HCT116 (cell line): Measurements from ENCODE around the gene SELENBP1. TPM values are rescaled to one million over a fixed set of nuclear protein-coding genes. Genes with fewer than 3 reads are reported as not detected.

Experiments used
- ATAC-seq: fragments of 200-7000 bp; cut with Tn5 transposase; 2 replicates; pipeline ENCODE4 v1.9.1; 2020; ENCODE audit warnings: mild to moderate bottlenecking, moderate library complexity
- BruUV-seq: library from RNA; stranded (reverse); fragments of 400-500 nt; replicated peaks from 2 replicates; lab custom pipeline; 2021; lab: Mats Ljungman, UMichigan
- CTCF ChIA-PET: fragments of 300-600 bp; sonication (Branson Sonifier 250); formaldehyde crosslinking; loops from one replicate; lab custom pipeline; 2021; ENCODE audit warnings: antibody characterized with exemption; lab: Charles Lee
- POLR2A ChIA-PET: fragments of 300-600, 350-600 bp; sonication (Branson Sonifier 250); formaldehyde crosslinking; loops from one replicate; lab custom pipeline; 2021; ENCODE audit warnings: antibody characterized with exemption; lab: Charles Lee
- RAD21 ChIA-PET, 2 experiments: fragments of 300-600 bp; sonication (Branson Sonifier 250); formaldehyde crosslinking; loops; one replicate each; lab custom pipeline; 2023; ENCODE audit warnings: low total read pairs in 2 of 2; ENCODE audit not compliant: uncharacterized antibody in 2 of 2, unreplicated experiment in 2 of 2, low non-redundant PET in 1 of 2; lab: Charles Lee
- DNase-seq: peaks from one replicate; pipeline ENCODE4 v3.0.0-alpha.2; 2010; ENCODE audit warnings: low read depth, low spot score
- H2AFZ ChIP-seq: fragments of 200-600 bp; shearing (Covaris generic), sonication (generic); 2 replicates; pipeline ENCODE4 v1.6.1; 2017; ENCODE audit warnings: low read depth, mixed run types, mixed read lengths, antibody characterized with exemption, low read length; ENCODE audit not compliant: poor library complexity, severe bottlenecking
- H3K27ac ChIP-seq: 2 replicates; pipeline ENCODE4 v1.5.1; 2012; ENCODE audit warnings: low read depth, low read length
- H3K27me3 ChIP-seq: fragments of 200-600 bp; sonication (generic); 2 replicates; pipeline ENCODE4 v1.6.1; 2016; ENCODE audit warnings: mixed run types, low read length, mixed read lengths; ENCODE audit not compliant: insufficient read depth
- H3K36me3 ChIP-seq, 2 experiments: fragments of 200-500 bp in 1 of 2; fragments of 200-600 bp in 1 of 2; sonication (Bioruptor generic) in 1 of 2; sonication (generic) in 1 of 2; 2 replicates each; pipeline versions ENCODE4 v1.5.1 to v1.6.1; 2014 to 2016; ENCODE audit warnings: low read length in 2 of 2, inconsistent platforms in 1 of 2, mixed read lengths in 1 of 2, mixed run types in 1 of 2; ENCODE audit not compliant: insufficient read depth in 2 of 2, control insufficient read depth in 1 of 2
- H3K4me1 ChIP-seq, 2 experiments: fragments of 200-600 bp in 1 of 2; sonication (generic) in 1 of 2; 2 replicates each; pipeline versions ENCODE4 v1.5.1 to v1.6.1; 2012 to 2017; ENCODE audit warnings: low read length in 2 of 2, inconsistent platforms in 1 of 2, mild to moderate bottlenecking in 1 of 2, mixed read lengths in 1 of 2, mixed run types in 1 of 2, moderate library complexity in 1 of 2; ENCODE audit not compliant: insufficient read depth in 2 of 2, control insufficient read depth in 1 of 2
- H3K4me2 ChIP-seq: fragments of 200-600 bp; sonication (generic); 2 replicates; pipeline ENCODE4 v1.6.1; 2017; ENCODE audit warnings: mixed run types, low read length, mixed read lengths
- H3K4me3 ChIP-seq, 2 experiments: fragments of 200-600 bp in 1 of 2; sonication (generic) in 1 of 2; replicated peaks in 1 of 2; 2 replicates each; pipeline ENCODE4 v1.5.1; 2011 to 2016; ENCODE audit warnings: low read length in 2 of 2, control low read depth in 1 of 2, low read depth in 1 of 2, mild to moderate bottlenecking in 1 of 2, mixed read lengths in 1 of 2, mixed run types in 1 of 2
- H3K79me2 ChIP-seq: fragments of 200-600 bp; sonication (generic); 2 replicates; pipeline ENCODE4 v1.6.1; 2017; ENCODE audit warnings: mild to moderate bottlenecking, mixed run types, low read length, moderate library complexity, mixed read lengths; ENCODE audit not compliant: insufficient read depth
- H3K9ac ChIP-seq: fragments of 200-600 bp; sonication (generic); 2 replicates; pipeline ENCODE4 v1.6.1; 2016; ENCODE audit warnings: low read length, mixed read lengths
- H3K9me2 ChIP-seq: fragments of 200-600 bp; sonication (generic), shearing (Covaris generic); 2 replicates; pipeline ENCODE4 v1.6.1; 2017; ENCODE audit warnings: mixed run types, mild to moderate bottlenecking, moderate library complexity; ENCODE audit not compliant: insufficient read depth
- H3K9me3 ChIP-seq, 2 experiments: fragments of 200-500 bp in 1 of 2; fragments of 200-600 bp in 1 of 2; sonication (Bioruptor generic) in 1 of 2; sonication (generic) in 1 of 2; 2 replicates each; pipeline ENCODE4 v1.6.1; 2014 to 2017; ENCODE audit warnings: low read length in 2 of 2, mixed read lengths in 2 of 2, inconsistent platforms in 1 of 2, low read depth in 1 of 2, mild to moderate bottlenecking in 1 of 2, mixed run types in 1 of 2, moderate library complexity in 1 of 2; ENCODE audit not compliant: control insufficient read depth in 1 of 2, insufficient read depth in 1 of 2
- H4K20me1 ChIP-seq: fragments of 200-600 bp; sonication (generic), shearing (Covaris generic); 2 replicates; pipeline ENCODE4 v1.6.1; 2017; ENCODE audit warnings: mixed run types, mild to moderate bottlenecking, moderate library complexity; ENCODE audit not compliant: insufficient read depth
- CBX3 ChIP-seq: IDR thresholded peaks from 2 replicates; pipeline ENCODE4 v1.6.1; 2012; ENCODE audit warnings: low read depth
- CEBPB ChIP-seq: IDR thresholded peaks from 2 replicates; pipeline ENCODE4 v1.6.1; 2012; ENCODE audit warnings: low read depth
- EGR1 ChIP-seq: IDR thresholded peaks from 2 replicates; pipeline ENCODE4 v1.6.1; 2012; ENCODE audit warnings: low read depth
- ELF1 ChIP-seq: IDR thresholded peaks from 2 replicates; pipeline ENCODE4 v1.6.1; 2012; ENCODE audit warnings: low read depth, borderline replicate concordance
- EZH2phosphoT487 ChIP-seq: fragments of 200-600 bp; IDR thresholded peaks from 2 replicates; pipeline ENCODE4 v1.6.1; 2018; ENCODE audit warnings: antibody characterized with exemption, borderline replicate concordance
- MAX ChIP-seq: IDR thresholded peaks from 2 replicates; pipeline ENCODE4 v1.6.1; 2012
- POLR2A ChIP-seq: IDR thresholded peaks from 2 replicates; pipeline ENCODE4 v1.7.0; 2011; ENCODE audit warnings: borderline replicate concordance; ENCODE audit not compliant: insufficient read depth, insufficient read length; ENCODE audit errors: extremely low read depth
- POLR2AphosphoS5 ChIP-seq: IDR thresholded peaks from 2 replicates; pipeline ENCODE4 v1.6.1; 2011; ENCODE audit warnings: mild to moderate bottlenecking, low read depth, low read length, moderate library complexity
- RAD21 ChIP-seq: IDR thresholded peaks from 2 replicates; pipeline ENCODE4 v1.6.1; 2012; ENCODE audit warnings: low read depth, mild to moderate bottlenecking
- REST ChIP-seq: IDR thresholded peaks from 2 replicates; pipeline ENCODE4 v1.6.1; 2012; ENCODE audit warnings: low read depth
- SP1 ChIP-seq: IDR thresholded peaks from 2 replicates; pipeline ENCODE4 v1.6.1; 2012; ENCODE audit warnings: low read depth
- TCF7L2 ChIP-seq: IDR thresholded peaks from 2 replicates; pipeline ENCODE4 v1.7.0; 2011; ENCODE audit warnings: borderline replicate concordance, inconsistent platforms; ENCODE audit not compliant: insufficient read depth, insufficient read length; ENCODE audit errors: extremely low read depth
- ZBTB33 ChIP-seq: IDR thresholded peaks from 2 replicates; pipeline ENCODE4 v1.6.1; 2011; ENCODE audit warnings: mild to moderate bottlenecking, low read length, moderate library complexity; ENCODE audit not compliant: insufficient replicate concordance; ENCODE audit errors: extremely low read depth
- ZFX ChIP-seq: fragments of 450-650 bp; IDR thresholded peaks from 2 replicates; pipeline ENCODE4 v1.6.1; 2017
- ZNF274 ChIP-seq: fragments of 200-500 bp; sonication (Bioruptor generic); IDR thresholded peaks from 2 replicates; pipeline ENCODE4 v1.6.1; 2014; ENCODE audit warnings: mild to moderate bottlenecking, low read depth, low read length, inconsistent platforms
- intact Hi-C: fragments of 100-400 bp; cut with micrococcal nuclease; formaldehyde crosslinking; loops from 2 replicates; pipeline ENCODE4 v1.10.0; 2022
- total RNA-seq: library from RNA; stranded (reverse); gene quantifications from one replicate; pipeline ENCODE4 v1.2.1, GENCODE V29; 2021; ENCODE audit not compliant: unreplicated experiment
- TF ChIP-seq, protein P1 (sequence below), 3 experiments: fragments of 200-600 bp in 1 of 3; sonication (generic) in 1 of 3; IDR thresholded peaks in 2 of 3; conservative IDR thresholded peaks in 1 of 3; 2 replicates each; pipeline ENCODE4 v1.5.1; 2012 to 2017; ENCODE audit warnings: low read depth in 2 of 3, low read length in 2 of 3, antibody characterized with exemption in 1 of 3, borderline replicate concordance in 1 of 3, control low read depth in 1 of 3, mild to moderate bottlenecking in 1 of 3, mixed read lengths in 1 of 3, mixed run types in 1 of 3, moderate library complexity in 1 of 3; ENCODE audit not compliant: insufficient read depth in 1 of 3

The SELENBP1 gene
- total RNA-seq, 1 experiment from 2014 or later, result 0.42 TPM

GRCh38 chr1:151419819-151420218 is 47.3 kb upstream of the SELENBP1 start:
- RAD21 ChIA-PET, result no interaction called here
- Histone ChIP-seq H2AFZ (no peak overlapping the region), H3K4me1 (no peaks in the 10 kb centered on the region), H3K27me3 (no peaks in the 10 kb centered on the region), H3K36me3 (peaks cover 31 to 36% of the 10 kb centered on the region in 2 experiments), H3K27ac (no peak overlapping the region), H4K20me1 (no peaks in the 10 kb centered on the region), H3K4me3 (no peak overlapping the region), H3K4me2 (no peak overlapping the region), H3K79me2 (no peaks in the 10 kb centered on the region), H3K9me3 (no peaks in the 10 kb centered on the region), H3K9ac (no peak overlapping the region), H3K9me2 (no peaks in the 10 kb centered on the region)
- no peak for DNase-seq
- no peak for TF ChIP-seq POLR2AphosphoS5
- TF ChIP-seq ZFX, result no peak
- TF ChIP-seq, protein P1, sequence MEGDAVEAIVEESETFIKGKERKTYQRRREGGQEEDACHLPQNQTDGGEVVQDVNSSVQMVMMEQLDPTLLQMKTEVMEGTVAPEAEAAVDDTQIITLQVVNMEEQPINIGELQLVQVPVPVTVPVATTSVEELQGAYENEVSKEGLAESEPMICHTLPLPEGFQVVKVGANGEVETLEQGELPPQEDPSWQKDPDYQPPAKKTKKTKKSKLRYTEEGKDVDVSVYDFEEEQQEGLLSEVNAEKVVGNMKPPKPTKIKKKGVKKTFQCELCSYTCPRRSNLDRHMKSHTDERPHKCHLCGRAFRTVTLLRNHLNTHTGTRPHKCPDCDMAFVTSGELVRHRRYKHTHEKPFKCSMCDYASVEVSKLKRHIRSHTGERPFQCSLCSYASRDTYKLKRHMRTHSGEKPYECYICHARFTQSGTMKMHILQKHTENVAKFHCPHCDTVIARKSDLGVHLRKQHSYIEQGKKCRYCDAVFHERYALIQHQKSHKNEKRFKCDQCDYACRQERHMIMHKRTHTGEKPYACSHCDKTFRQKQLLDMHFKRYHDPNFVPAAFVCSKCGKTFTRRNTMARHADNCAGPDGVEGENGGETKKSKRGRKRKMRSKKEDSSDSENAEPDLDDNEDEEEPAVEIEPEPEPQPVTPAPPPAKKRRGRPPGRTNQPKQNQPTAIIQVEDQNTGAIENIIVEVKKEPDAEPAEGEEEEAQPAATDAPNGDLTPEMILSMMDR (IDR thresholded peaks at IDR 0.05 in 2 of 3, conservative IDR thresholded peaks at IDR 0.05 in 1 of 3; ENCODE audit: borderline replicate concordance in 1 of 3, insufficient read depth in 1 of 3, low read depth in 2 of 3, low read length in 2 of 3), result no peak
- TF ChIP-seq ZNF274, result no peak
- no peak for TF ChIP-seq EZH2phosphoT487
- TF ChIP-seq MAX, result no peak
- TF ChIP-seq TCF7L2, result no peak
- TF ChIP-seq CBX3, result no peak
- TF ChIP-seq ELF1, result no peak
- no peak for TF ChIP-seq POLR2A
- TF ChIP-seq CEBPB, result no peak
- TF ChIP-seq RAD21, result no peak
- TF ChIP-seq EGR1, result no peak
- no peak for TF ChIP-seq SP1
- no peak for TF ChIP-seq ZBTB33
- TF ChIP-seq REST, result no peak
- intact Hi-C loops, result no loop called here
- BruUV-seq, result no TSS peak
- no peak for ATAC-seq
- POLR2A ChIA-PET, result no interaction called here
- CTCF ChIA-PET, result no interaction called here
